ENCODE results near the gene CD164L2. TPM values are rescaled to one million over a fixed set of nuclear protein-coding genes. Genes with fewer than 3 reads are reported as not detected.

CD164L2 gene
- total and polyA plus RNA-seq, 2 donors (not counting 1 experiment from before 2014, with no cell fraction given), result not detected

- peaks cover 8 to 15% of the 10 kb centered on the region in 2 donors for H3K4me1 ChIP-seq (ENCODE audit: control insufficient read depth in 2 of 2, insufficient read depth in 2 of 2, low read length in 2 of 2)
- H3K9ac ChIP-seq (ENCODE audit: low read length), result no peak overlapping the region
- ChIA-PET POLR2A (interaction anchor here (1.0 to 1.9 kb wide), 2 partner anchors 9 to 10 kb away, joined by 3 to 11 read pairs; partner anchors contain the start of gene SYTL1), CTCF (interaction anchor here (1.5 to 11.1 kb wide), 3 partner anchors 9 to 44 kb away, joined by 4 to 135 read pairs (median 6); partner anchors contain the start of genes CD164L2, GPR3 and SYTL1)
- no peak overlapping the region for H2AFZ ChIP-seq (ENCODE audit: insufficient read depth, low read depth, low read length, poor library complexity, severe bottlenecking)
- Mint-ChIP-seq H3K9me3 (ENCODE audit: insufficient read depth) (no peaks in the 10 kb centered on the region), H3K4me3 (peak overlapping the region; percentile 32), H3K27me3 (no peaks in the 10 kb centered on the region), H3K27ac (no peak overlapping the region), H3K4me1 (peaks cover 20% of the 10 kb centered on the region)
- no peak overlapping the region for H3K4me2 ChIP-seq (replicated peaks; ENCODE audit: low read depth, low read length, poor library complexity, severe bottlenecking)
- ATAC-seq (ENCODE audit: low read depth) (no peak), DNase-seq (no peak)
- H3K79me2 ChIP-seq (ENCODE audit: control insufficient read depth, insufficient read depth, low read length), result peaks cover 27% of the 10 kb centered on the region
- H4K20me1 ChIP-seq (ENCODE audit: control insufficient read depth, insufficient read depth, low read length, poor library complexity, severe bottlenecking), result peaks cover 12% of the 10 kb centered on the region
- peaks cover 0 to 50% of the 10 kb centered on the region in 2 experiments for H3K36me3 ChIP-seq (replicated peaks in 1 of 2; ENCODE audit: control extremely low read depth in 1 of 2, control insufficient read depth in 1 of 2, extremely low read depth in 1 of 2, insufficient read depth in 2 of 2, low read length in 1 of 2)
- H3K27ac ChIP-seq (ENCODE audit: low read length in 2 of 2), result no peak overlapping the region
- H3K27me3 ChIP-seq (replicated peaks in 1 of 4; ENCODE audit: control extremely low read depth in 1 of 4, control insufficient read depth in 3 of 4, insufficient read depth in 4 of 4, low read length in 3 of 4), result no peaks in the 10 kb centered on the region
- H3K4me3 ChIP-seq (ENCODE audit: control extremely low read depth in 1 of 5, extremely low read depth in 1 of 5, insufficient read depth in 1 of 5, low read depth in 2 of 5, low read length in 4 of 5), result no peak overlapping the region
- TF ChIP-seq EZH2 (IDR thresholded peaks at IDR 0.05; ENCODE audit: borderline replicate concordance, insufficient read depth, low read depth, low read length, poor library complexity, severe bottlenecking) (no peak), CTCF (IDR thresholded peaks at IDR 0.05) (no peak)
- WGBS (ENCODE audit: insufficient coverage), result 97% methylated on average over 62 of the region's 62 CpGs
- no peaks in the 10 kb centered on the region for H3K9me3 ChIP-seq (ENCODE audit: control extremely low read depth in 1 of 3, control insufficient read depth in 2 of 3, insufficient read depth in 1 of 3, low read length in 2 of 3)
- intact Hi-C loops (cut with micrococcal nuclease), result no loop called here
Observed at GRCh38 chr1:27350663-27351540, 32.2 kb downstream of the CD164L2 start.
